ENCODE measurements around the gene CASZ1.

CASZ1 gene

DNA sequence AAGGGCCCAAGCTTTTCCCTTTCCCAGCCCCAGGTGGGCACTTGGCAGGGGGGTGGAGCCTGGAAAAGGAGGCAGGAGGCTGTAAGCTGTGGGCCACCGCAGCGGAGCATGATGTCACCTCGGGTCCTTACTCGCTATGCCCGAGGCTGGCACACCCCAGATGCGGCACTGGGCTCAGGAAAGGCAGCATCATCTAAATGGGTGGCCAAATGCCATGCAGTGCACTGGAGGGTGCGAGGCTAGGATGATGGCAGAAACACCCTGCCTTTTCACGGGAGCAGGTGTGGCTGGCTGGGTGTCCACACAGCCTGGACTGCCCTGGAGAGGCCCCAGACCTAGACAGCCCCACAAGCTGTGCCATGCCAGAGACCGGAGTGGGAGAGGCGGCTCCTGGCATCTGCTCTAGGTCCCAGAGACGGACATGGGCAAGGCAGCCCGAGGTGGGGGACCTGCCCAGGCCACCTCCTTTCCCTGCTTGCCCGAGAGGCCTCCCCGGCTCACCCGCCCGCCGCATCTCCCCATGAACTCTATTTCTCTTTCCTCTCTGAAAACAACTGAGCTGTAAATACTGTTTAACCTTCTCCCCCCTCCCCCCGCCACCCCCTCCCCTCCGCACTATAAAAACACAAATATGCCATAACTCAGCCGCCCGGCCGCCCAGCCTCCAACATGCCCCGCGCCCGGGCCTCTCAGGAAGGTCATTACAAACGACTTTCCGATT, 124.7 kb downstream of the CASZ1 start:
- no peaks in the 10 kb centered on the region for H3K9me3 Mint-ChIP-seq
- peaks cover 36% of the 10 kb centered on the region for H3K27me3 Mint-ChIP-seq (ENCODE audit: low read depth)
- H3K4me3 Mint-ChIP-seq, result peak overlapping the region; percentile 54 to 60 (median 58)
- TF ChIP-seq, protein P1, sequence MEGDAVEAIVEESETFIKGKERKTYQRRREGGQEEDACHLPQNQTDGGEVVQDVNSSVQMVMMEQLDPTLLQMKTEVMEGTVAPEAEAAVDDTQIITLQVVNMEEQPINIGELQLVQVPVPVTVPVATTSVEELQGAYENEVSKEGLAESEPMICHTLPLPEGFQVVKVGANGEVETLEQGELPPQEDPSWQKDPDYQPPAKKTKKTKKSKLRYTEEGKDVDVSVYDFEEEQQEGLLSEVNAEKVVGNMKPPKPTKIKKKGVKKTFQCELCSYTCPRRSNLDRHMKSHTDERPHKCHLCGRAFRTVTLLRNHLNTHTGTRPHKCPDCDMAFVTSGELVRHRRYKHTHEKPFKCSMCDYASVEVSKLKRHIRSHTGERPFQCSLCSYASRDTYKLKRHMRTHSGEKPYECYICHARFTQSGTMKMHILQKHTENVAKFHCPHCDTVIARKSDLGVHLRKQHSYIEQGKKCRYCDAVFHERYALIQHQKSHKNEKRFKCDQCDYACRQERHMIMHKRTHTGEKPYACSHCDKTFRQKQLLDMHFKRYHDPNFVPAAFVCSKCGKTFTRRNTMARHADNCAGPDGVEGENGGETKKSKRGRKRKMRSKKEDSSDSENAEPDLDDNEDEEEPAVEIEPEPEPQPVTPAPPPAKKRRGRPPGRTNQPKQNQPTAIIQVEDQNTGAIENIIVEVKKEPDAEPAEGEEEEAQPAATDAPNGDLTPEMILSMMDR (IDR thresholded peaks at IDR 0.05; ENCODE audit: unreplicated experiment in 3 of 3), result no peak
- peaks cover 70% of the 10 kb centered on the region for H3K4me1 Mint-ChIP-seq
- H3K27ac Mint-ChIP-seq, result peak overlapping the region; percentile 27 to 91 (median 71)
- H3K36me3 Mint-ChIP-seq (ENCODE audit: low read depth), result no peaks in the 10 kb centered on the region

DNA sequence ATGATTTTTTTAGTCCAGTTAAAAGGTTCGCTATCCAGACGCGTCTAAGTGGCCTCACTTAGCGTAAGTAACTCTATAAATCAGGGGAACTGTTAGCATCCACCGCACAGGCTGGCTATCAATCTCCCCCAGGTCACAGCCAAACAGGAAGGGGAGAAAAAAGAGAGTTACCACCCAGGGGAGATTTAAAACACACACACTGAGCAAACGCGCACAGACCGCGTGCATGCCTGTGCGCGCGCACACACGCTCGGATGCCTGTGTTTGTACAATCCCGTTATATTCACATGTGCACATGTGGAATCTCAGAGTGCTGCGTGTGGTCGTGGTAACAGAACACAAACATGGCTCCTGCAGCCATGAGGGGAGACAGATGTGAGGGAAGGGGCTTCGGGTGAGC, 125.4 kb downstream of the CASZ1 start:
- TF ChIP-seq, protein P1 (IDR thresholded peaks at IDR 0.05; ENCODE audit: unreplicated experiment in 3 of 3), result no peak
- H3K27me3 Mint-ChIP-seq (ENCODE audit: low read depth), result peaks cover 37% of the 10 kb centered on the region
- peak overlapping the region; percentile 64 to 72 (median 66) for H3K4me3 Mint-ChIP-seq
- H3K9me3 Mint-ChIP-seq, result no peaks in the 10 kb centered on the region
- H3K36me3 Mint-ChIP-seq (ENCODE audit: low read depth), result no peaks in the 10 kb centered on the region
- peaks cover 64% of the 10 kb centered on the region for H3K4me1 Mint-ChIP-seq
- H3K27ac Mint-ChIP-seq, result peak overlapping the region; percentile 50 to 89 (median 71)

DNA sequence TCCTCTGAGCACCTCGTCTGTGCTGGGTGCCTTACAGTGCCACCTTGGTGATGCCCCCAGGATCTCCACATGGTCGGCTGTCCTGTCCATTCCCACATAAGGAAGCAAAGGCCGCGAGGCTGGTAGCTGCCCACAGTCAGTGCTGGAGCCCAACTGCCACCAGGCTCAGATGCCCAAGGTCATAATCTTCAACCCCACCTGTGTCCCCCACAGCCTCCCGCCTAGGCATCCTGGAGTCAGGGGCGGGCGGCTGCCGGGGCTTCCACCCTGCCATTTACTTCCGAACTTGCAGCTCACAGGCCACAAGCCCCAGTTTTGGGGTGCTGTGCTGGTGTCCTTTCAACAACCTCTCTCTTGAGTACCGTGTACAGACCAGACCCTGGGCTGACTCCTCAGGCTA, 126.3 kb downstream of the CASZ1 start:
- Mint-ChIP-seq H3K4me1 (peaks cover 66% of the 10 kb centered on the region), H3K36me3 (ENCODE audit: low read depth) (no peaks in the 10 kb centered on the region), H3K27ac (peak overlapping the region; percentile 70 to 89 (median 71)), H3K27me3 (ENCODE audit: low read depth) (peaks cover 43% of the 10 kb centered on the region), H3K9me3 (no peaks in the 10 kb centered on the region), H3K4me3 (peak overlapping the region; percentile 23 to 38 (median 38))
- TF ChIP-seq, protein P1 (IDR thresholded peaks at IDR 0.05; ENCODE audit: unreplicated experiment in 3 of 3), result no peak

DNA sequence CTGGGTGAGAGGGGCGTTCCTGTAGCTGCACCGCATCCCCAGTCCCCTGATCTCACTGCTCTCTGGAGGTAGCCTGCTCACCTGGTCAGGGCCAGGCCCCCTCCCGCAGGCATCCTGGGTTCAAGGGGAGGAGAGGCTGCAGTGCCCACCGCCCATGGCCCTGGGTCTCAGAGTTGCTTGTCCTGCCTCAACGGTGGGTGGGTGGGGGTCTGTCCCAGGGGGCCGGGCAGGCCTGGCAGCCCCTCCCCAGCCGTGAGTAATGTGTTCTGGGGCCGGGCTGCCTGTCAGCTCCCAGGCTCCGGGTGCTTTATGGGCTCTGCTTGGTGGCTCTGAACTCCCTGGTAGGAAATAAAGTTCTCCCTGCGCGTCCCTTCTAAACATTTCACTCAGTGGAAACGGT, 126.9 kb downstream of the CASZ1 start:
- no peak overlapping the region for H3K27ac Mint-ChIP-seq
- TF ChIP-seq, protein P1 (IDR thresholded peaks at IDR 0.05; ENCODE audit: unreplicated experiment in 3 of 3), result no peak
- peaks cover 60% of the 10 kb centered on the region for H3K4me1 Mint-ChIP-seq
- H3K27me3 Mint-ChIP-seq (ENCODE audit: low read depth), result peaks cover 45% of the 10 kb centered on the region
- H3K9me3 Mint-ChIP-seq, result no peaks in the 10 kb centered on the region
- H3K4me3 Mint-ChIP-seq, result no peak overlapping the region
- H3K36me3 Mint-ChIP-seq (ENCODE audit: low read depth), result no peaks in the 10 kb centered on the region

DNA sequence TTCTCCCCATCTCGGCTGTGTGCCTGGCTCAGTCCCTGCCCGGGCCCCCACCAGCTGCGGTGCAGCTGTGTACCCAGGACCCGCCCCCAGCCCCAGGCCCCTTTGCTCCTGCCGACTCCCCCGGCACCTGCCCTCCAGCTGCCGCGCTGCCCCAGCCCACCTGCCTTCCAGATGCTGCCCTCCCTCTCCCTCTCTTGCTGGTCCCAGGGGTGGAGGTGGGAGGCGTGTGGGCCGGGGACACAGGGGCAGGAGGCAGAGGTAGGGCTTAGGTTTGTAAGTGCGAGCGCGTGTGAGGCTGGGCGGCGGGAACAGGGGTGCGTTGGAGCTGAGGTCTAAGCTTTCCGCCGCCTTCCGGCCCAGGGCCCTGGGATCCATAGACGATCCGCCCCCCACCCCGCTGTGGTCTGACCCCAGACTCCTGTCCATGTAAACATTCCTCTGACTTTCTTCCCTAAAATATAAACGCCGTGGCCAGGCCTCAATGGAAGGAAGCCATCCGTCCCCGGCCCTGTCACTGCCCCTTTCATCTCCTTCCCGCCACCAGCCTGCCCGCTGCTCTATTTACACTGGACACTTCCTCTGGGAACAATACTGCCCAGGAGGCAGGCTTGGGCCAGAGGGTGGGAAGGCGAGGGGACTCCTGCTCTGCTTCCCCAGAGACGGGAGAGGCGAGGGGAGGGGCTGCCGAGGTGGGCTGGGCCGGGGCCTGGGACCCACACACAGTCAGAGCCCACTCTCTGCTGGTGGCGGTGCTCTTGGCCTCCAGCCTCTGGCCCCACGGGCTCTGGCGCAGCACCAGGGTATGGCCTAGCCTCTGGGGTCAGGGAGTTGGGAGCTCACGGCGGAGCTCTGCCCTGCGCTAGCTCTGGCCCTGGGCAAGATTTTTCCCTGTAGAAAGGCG, 128.3 kb downstream of the CASZ1 start:
- TF ChIP-seq, protein P1 (IDR thresholded peaks at IDR 0.05; ENCODE audit: unreplicated experiment in 3 of 3), result no peak
- no peaks in the 10 kb centered on the region for H3K36me3 Mint-ChIP-seq (ENCODE audit: low read depth)
- peaks cover 61% of the 10 kb centered on the region for H3K4me1 Mint-ChIP-seq
- peaks cover 37% of the 10 kb centered on the region for H3K27me3 Mint-ChIP-seq (ENCODE audit: low read depth)
- H3K9me3 Mint-ChIP-seq, result no peaks in the 10 kb centered on the region
- no peak overlapping the region for H3K4me3 Mint-ChIP-seq
- H3K27ac Mint-ChIP-seq, result peak overlapping the region in 2 of 3 experiments; percentile 56 to 78

Data from nephron (organoid).